Measurements from ENCODE around the gene PTPN6.

DNA sequence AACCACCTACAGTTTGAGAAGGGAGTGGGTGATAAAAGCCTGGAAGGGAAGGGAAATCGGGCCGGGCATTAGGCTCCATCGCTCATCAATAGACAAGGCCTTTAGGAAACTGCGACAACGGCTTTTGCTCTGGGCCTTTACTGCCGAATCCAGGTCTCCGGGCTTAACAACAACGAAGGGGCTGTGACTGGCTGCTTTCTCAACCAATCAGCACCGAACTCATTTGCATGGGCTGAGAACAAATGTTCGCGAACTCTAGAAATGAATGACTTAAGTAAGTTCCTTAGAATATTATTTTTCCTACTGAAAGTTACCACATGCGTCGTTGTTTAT lies 7.8 kb upstream of the PTPN6 start:
- no peak for TF ChIP-seq EP300 (IDR thresholded peaks at IDR 0.05)
- TF ChIP-seq, protein P1, sequence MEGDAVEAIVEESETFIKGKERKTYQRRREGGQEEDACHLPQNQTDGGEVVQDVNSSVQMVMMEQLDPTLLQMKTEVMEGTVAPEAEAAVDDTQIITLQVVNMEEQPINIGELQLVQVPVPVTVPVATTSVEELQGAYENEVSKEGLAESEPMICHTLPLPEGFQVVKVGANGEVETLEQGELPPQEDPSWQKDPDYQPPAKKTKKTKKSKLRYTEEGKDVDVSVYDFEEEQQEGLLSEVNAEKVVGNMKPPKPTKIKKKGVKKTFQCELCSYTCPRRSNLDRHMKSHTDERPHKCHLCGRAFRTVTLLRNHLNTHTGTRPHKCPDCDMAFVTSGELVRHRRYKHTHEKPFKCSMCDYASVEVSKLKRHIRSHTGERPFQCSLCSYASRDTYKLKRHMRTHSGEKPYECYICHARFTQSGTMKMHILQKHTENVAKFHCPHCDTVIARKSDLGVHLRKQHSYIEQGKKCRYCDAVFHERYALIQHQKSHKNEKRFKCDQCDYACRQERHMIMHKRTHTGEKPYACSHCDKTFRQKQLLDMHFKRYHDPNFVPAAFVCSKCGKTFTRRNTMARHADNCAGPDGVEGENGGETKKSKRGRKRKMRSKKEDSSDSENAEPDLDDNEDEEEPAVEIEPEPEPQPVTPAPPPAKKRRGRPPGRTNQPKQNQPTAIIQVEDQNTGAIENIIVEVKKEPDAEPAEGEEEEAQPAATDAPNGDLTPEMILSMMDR (IDR thresholded peaks at IDR 0.05), result no peak

All from suprapubic skin (tissue), 3 donors.